GM19099 (cell line): ENCODE measurements around the gene SLC38A5.

ENCODE experiments used
- POLR2A ChIP-seq: IDR thresholded peaks from 3 replicates; pipeline ENCODE4 v1.6.1; 2011; ENCODE audit warnings: low read depth; ENCODE audit not compliant: insufficient read length; ENCODE audit errors: extremely low read depth

Gene SLC38A5

GRCh38 chrX:48498374-48498809, 28.3 kb upstream of the SLC38A5 start:
- TF ChIP-seq POLR2A: no peak

DNA sequence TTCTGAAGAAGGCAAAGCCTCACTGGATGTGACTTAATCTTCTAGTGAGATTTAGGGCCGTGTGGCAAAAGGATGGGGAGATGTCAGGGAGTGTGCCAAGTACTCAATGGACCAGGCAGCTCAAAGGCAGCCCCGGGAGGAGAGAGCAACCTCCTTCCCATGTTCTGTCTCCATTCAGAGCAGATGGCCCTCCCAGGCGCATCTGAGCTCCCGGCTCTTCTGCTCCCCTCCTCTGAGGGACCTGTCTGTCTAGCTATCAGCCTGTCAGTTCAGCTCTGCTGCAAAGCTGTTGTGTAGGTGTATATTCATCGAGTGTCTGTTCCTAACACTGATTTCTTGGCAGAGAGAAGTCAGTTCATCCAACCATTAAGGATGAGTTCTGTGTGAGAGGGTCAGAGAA, 27.8 kb upstream of the SLC38A5 start:
- no peak for TF ChIP-seq POLR2A

DNA sequence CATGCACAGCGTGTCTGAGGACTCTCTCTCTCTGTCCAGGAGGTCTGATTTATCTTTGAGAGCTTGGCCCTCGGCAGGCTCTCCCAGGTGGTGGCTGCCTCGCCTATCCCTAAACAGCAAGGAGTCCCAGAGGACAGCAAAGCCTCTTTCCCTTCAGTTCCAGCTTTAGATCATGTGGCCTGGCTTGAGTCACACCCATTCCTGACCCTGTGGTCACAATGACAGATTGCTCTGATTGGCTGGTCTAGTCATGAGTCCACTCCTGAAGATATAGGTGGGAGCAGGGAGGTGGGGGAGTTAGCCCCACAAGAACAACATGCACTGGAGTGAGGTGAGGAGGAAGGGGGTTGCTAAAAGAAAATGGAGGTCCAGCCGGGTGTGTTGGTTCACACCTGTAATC, 26.6 kb upstream of the SLC38A5 start:
- TF ChIP-seq POLR2A: no peak

DNA sequence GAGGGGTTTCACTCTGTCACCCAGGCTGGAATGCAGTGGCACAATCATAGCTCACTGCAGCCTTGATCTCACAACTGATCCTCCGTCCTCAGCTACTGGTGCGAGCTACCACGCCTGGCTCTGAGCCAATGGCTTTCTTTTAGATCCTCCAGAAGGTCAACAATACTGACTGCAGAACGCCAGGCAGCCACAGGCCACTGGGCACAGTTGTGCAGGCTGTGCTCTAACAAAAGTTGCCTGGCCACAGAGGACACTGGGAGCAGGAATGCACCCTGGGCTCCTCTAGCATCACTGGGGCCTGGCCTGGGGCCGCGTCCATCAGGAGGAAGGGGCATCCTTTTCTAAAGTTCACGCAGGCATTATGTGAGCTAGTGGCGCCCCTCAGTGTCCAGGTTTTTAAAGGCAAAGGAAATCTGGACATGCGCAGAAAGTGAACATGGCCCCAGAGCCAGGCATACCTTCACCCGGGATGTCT, 23.9 kb upstream of the SLC38A5 start:
- no peak for TF ChIP-seq POLR2A

GRCh38 chrX:48492293-48492910, 22.3 kb upstream of the SLC38A5 start:
- TF ChIP-seq POLR2A: no peak

DNA sequence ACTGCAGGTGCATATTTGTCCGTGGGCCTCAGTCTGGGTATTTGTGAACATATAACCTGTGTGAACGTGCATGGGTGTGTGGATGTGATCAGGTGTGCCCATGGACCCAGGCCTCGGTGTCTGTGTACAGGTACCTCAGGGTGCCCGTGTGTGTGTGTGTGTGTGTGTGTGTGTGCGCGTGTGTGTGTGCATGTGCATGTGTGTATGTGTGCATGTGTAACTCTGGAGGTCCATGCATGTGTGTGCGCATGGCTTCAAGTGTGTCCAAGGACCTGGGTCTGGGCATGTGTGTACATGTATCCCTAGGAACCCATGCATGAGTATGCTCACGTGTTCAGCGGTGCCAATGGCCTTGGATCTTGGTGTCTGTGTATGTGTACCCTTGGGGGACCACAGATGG, 21.7 kb upstream of the SLC38A5 start:
- TF ChIP-seq POLR2A: no peak

- no peak for TF ChIP-seq POLR2A
These were observed 20.6 kb upstream of the SLC38A5 start for GRCh38 chrX:48490661-48491060.

DNA sequence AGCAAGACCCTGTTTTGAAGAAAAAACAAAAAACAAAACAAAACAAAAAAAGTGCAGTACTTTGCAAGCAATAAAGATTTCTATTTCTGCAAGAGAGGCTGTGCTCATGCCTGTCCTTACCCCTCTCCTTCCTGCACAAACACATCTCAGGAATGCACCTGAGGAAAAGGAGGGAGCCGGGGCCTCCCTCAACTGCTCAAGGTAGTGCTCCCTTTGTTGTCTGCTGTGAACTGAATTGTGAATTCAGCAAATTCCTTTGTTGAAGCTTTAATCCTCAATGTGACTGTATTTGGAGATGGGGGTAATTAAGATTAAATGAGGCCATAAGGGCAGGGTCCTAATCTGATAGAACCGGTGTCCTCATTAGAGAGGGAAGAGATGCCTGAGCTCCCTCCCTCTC, 19.8 kb upstream of the SLC38A5 start:
- TF ChIP-seq POLR2A: no peak

DNA sequence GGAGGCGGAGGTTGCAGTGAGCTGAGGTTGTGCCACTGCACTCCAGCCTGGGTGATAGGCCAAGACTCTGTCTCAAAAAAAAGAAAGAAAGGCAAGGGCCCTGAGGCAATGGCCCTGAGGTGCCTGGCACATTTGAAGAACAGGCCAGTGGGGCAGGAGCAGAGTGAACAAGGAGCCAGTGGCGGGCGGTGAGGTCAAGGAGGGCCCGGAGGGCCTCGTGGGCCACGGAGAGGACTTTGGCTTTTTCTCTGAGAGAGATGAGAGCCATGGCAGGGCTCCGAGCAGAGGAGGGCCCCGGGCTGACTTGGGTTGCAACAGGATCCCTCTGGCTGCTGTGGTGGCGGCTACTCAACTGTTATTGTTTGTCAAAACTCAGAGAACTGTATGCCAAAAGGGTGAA, 19.2 kb upstream of the SLC38A5 start:
- TF ChIP-seq POLR2A: no peak

- no peak for TF ChIP-seq POLR2A
These were observed 18.0 kb upstream of the SLC38A5 start for GRCh38 chrX:48488034-48488433.

GRCh38 chrX:48487362-48487798, 17.3 kb upstream of the SLC38A5 start:
- TF ChIP-seq POLR2A: no peak

GRCh38 chrX:48482526-48482925, 12.5 kb upstream of the SLC38A5 start:
- TF ChIP-seq POLR2A: no peak

DNA sequence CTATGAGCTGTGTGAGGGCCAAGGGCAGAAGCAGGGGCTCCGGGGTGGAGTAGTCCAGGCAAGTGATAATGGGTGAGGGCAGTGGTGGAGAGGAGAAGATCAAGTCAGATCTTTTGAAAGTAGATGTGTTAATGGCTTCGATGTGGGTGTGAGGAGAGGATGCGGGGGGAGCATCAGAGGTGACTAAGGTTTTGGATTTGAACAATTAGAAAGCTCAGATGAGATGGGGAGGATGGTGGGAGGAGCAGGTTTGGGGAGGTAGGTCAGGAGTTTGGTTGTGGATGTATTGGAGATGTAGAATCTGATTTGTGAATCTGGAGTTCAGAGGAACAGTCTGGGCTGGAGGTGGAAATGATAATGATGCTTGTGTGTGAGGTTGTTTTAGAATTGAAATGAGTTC, 10.5 kb upstream of the SLC38A5 start:
- no peak for TF ChIP-seq POLR2A

DNA sequence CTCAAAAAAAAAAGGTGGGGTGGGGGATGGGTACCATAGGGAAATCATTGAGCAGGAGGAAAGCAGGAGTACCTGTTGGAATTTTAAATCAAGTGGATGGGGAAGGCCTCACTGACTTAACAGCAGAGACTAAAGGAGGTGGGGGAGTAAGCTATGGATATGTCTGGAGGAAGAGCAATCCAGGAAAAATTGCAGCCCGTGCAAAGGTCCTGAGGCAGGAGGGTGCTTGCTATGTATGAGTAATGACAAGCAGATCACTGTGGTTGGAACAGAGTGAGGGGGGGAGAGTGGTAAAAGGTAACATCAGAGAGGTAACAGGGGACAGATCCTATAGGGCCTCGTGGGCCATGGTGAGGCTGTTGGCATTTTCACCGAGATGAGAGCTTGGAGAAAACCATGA, 10.1 kb upstream of the SLC38A5 start:
- TF ChIP-seq POLR2A: no peak

- no peak for TF ChIP-seq POLR2A
These were observed 8.7 kb upstream of the SLC38A5 start for GRCh38 chrX:48478806-48479205.

- TF ChIP-seq POLR2A: no peak
These were observed 8.1 kb upstream of the SLC38A5 start for GRCh38 chrX:48477960-48478755.
